ENCODE results near the gene RFX4.

Gene RFX4

GRCh38 chr12:106782619-106783018 is 199.8 kb downstream of the RFX4 start:
- Histone ChIP-seq H3K27me3 (ENCODE audit: insufficient read depth, poor library complexity, severe bottlenecking) (no peaks in the 10 kb centered on the region), H3K4me3 (replicated peaks; ENCODE audit: insufficient read depth, low read length) (no peak overlapping the region), H3K27ac (replicated peaks) (no peak overlapping the region)
- DNase-seq (ENCODE audit: low read depth in 1 of 2, low spot score in 1 of 2) = no peak
- TF ChIP-seq GABPA (IDR thresholded peaks at IDR 0.05; ENCODE audit: low read depth) (no peak), CTCF (IDR thresholded peaks at IDR 0.05; ENCODE audit: insufficient read depth, low read length) (no peak), SPI1 (IDR thresholded peaks at IDR 0.05; ENCODE audit: borderline replicate concordance, low read depth) (no peak), POLR2AphosphoS5 (IDR thresholded peaks at IDR 0.05; ENCODE audit: low read depth) (no peak), REST (IDR thresholded peaks at IDR 0.05; ENCODE audit: insufficient replicate concordance, low read depth) (no peak)

GRCh38 chr12:106783515-106783914 is 200.7 kb downstream of the RFX4 start:
- TF ChIP-seq CTCF (IDR thresholded peaks at IDR 0.05; ENCODE audit: insufficient read depth, low read length) = no peak
- no peak for TF ChIP-seq REST (IDR thresholded peaks at IDR 0.05; ENCODE audit: insufficient replicate concordance, low read depth)
- TF ChIP-seq SPI1 (IDR thresholded peaks at IDR 0.05; ENCODE audit: borderline replicate concordance, low read depth) = no peak
- no peaks in the 10 kb centered on the region for H3K27me3 ChIP-seq (ENCODE audit: insufficient read depth, poor library complexity, severe bottlenecking)
- no peak overlapping the region for H3K4me3 ChIP-seq (replicated peaks; ENCODE audit: insufficient read depth, low read length)
- DNase-seq (ENCODE audit: low read depth in 1 of 2, low spot score in 1 of 2) = no peak
- no peak overlapping the region for H3K27ac ChIP-seq (replicated peaks)

GRCh38 chr12:106790020-106790419 is 207.2 kb downstream of the RFX4 start:
- Histone ChIP-seq H3K27ac (replicated peaks) (no peak overlapping the region), H3K4me3 (replicated peaks; ENCODE audit: insufficient read depth, low read length) (no peak overlapping the region), H3K27me3 (ENCODE audit: insufficient read depth, poor library complexity, severe bottlenecking) (no peaks in the 10 kb centered on the region)
- DNase-seq (ENCODE audit: low read depth in 1 of 2, low spot score in 1 of 2) = no peak
- TF ChIP-seq SPI1 (IDR thresholded peaks at IDR 0.05; ENCODE audit: borderline replicate concordance, low read depth) (no peak), GABPA (IDR thresholded peaks at IDR 0.05; ENCODE audit: low read depth) (no peak), REST (IDR thresholded peaks at IDR 0.05; ENCODE audit: insufficient replicate concordance, low read depth) (no peak), POLR2AphosphoS5 (IDR thresholded peaks at IDR 0.05; ENCODE audit: low read depth) (no peak), CTCF (IDR thresholded peaks at IDR 0.05; ENCODE audit: insufficient read depth, low read length) (no peak)

Data from HL-60 (cell line).